Measurements from ENCODE around the gene TLE4.
"Not testable (repeated sequence)": the region's sequence is repeated elsewhere in the genome, so short reads cannot be mapped to it uniquely, and the experiment has no call there.

The TLE4 gene

GRCh38 chr9:79571309-79572031 is at the start of gene TLE4:
Gene TLE4 (plus strand): TSS chr9:79571965. CDS start chr9:79572791, 826 bp downstream.
- DNase-seq, result peak; percentile 100

DNA sequence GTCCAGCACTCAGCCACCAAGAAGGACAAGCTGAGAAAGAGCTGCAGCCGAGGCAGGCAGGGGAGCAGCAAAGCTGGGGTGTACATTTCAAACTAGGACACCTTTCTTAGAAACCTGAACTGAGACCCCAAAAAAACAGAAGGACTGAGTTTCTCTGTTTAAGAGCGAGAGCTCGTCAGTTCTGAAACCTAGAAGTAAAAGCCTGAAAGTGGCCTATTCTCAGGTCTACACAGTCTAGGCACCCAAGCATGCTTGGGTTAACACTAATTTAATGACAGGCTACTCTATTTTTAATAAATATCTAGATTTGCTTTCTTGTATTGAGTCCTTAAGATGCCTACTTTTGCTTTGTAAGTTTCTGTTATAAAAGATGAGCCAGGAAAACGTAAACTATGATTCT is 49.0 kb upstream of the TLE4 start:
- DNase-seq, result no peak

- DNase-seq, result no peak
Measured at GRCh38 chr9:79524266-79524665, 47.5 kb upstream of the TLE4 start.

GRCh38 chr9:79526149-79526672 is 45.6 kb upstream of the TLE4 start:
- no peak for DNase-seq

GRCh38 chr9:79535534-79535933 is 36.2 kb upstream of the TLE4 start:
- no peak for DNase-seq

- DNase-seq, result no peak
Measured at GRCh38 chr9:79537838-79538237, 33.9 kb upstream of the TLE4 start.

DNA sequence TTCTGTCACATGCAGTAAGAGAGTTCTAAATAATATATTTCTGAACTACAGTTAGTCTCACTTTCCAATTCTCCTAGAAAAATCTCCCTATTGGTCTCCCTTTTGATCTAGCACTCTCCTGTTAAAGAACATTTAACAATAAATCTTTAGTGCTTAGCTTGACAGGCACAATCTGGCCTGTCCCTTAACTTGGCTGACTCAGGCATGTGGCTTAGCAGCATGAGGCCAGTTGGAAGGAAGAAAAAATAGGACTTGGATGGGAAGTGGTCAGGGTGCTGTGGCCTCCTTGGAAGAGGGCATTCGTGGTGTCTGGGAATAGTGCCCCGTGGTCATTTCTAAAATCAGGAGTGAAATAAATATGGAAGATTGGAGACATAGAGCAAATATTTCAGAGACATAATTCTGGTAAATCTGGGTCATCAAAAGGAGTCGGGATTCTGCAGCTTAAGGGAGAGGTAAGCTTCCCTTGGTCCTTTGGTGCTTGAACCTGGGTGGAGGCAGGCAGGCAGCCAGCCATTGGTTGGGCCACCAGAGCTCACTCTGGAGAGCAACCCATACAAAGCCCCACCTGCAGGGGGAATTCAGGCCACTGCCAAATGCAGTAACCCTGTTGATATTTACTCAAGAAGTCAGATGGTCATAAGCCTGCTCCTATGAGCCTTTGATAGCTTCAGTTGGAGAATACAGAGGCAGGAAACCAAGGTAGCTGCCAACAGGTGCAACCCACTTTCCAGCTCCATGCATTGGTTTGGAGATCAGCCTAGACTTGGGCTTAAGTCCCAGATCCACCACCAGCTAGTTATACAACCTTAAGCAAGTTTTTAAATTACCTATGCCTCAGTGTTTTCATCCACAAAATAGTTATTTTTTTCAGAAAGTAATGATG is 28.8 kb upstream of the TLE4 start:
- DNase-seq, result no peak

GRCh38 chr9:79544375-79544774 is 27.4 kb upstream of the TLE4 start:
- DNase-seq, result not testable (repeated sequence)

DNA sequence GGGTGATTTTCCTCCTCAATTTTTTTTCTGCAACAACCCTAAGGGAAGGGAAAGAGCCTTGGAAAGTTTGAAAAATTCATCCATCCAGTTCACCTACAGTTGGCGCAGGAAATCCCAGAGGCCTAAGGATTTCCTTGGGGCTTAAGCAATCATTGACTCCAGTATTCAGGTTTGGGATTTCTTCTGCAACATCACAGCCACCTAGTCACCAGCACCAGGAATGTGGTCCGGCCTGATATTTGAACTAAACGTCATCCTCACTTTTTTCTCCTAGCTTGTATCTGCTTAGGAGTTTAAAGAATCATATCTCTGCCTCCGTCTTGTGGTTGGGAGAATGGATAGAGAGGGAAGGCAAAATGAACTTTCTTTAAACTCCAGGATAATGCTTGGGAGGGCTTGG is 20.2 kb upstream of the TLE4 start:
- DNase-seq, result no peak

DNA sequence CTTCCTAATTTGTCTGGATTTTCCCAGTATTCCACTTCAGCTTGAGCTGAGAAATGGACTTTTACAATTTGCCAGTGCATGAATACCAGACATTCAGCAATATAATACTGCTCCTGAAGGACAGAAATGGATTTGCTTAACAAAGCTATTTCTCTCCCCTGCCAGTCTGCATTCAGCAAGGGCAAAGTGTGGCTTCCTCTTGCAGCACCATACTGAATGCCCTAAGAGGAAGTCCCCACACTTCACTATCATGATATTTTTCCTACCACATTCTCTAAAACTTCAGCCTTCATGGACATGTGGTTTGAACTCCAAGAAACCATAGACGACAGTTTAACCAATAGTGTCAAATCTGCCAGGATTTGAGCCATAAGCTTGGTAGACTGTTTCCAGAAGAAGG is 19.8 kb upstream of the TLE4 start:
- DNase-seq, result peak; percentile 26 to 41 (median 26)

DNA sequence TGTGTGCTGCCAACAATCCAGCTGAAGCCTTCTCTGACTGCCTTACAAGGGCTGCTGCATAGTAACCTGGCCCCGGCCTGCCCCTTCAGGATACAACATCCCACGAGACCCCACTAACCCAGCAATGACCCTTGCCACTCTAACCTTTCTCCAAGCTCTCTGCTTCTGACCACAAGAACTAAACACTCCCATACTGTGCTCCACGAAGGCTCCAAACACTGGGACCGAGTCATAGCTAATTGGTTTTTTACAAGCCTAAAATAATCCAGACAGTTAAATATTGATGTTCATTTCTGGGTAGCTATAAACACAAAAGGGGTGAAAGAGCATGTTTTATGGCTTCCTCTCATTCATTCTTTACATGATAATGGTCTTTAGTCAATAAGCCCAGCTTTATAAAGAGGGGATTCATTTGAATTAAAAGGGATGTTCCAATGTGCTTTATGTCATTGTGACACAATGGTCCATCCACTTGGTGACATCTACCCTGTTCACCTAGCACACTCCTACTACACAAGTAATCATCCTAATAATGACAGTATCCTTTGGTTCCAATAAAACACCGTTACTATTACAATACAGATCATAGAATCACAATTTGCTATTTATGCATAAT is 16.2 kb upstream of the TLE4 start:
- DNase-seq, result no peak

GRCh38 chr9:79559495-79560181 is 12.1 kb upstream of the TLE4 start:
- no peak for DNase-seq

GRCh38 chr9:79562749-79563386 is 8.9 kb upstream of the TLE4 start:
- no peak for DNase-seq

DNA sequence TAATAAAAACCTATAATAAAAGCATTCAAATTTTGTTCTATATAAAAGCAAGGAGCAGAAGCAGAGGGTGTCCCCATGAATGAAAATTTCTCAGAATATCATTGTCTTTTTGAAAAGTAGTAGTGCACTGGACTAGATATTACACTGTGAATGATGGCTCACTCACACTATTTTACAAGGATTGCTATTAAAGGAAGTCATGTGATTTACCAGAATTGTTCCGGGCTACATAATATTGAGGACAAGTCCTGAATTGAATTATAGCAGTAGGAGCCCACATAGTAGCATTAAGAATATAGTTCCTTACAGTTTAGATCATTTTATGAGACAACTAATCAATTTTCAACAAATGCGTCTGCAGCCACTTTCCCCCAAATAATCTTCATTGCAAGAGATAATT is 7.7 kb upstream of the TLE4 start:
- peak in 1 of 3 donors; percentile 38 for DNase-seq

DNA sequence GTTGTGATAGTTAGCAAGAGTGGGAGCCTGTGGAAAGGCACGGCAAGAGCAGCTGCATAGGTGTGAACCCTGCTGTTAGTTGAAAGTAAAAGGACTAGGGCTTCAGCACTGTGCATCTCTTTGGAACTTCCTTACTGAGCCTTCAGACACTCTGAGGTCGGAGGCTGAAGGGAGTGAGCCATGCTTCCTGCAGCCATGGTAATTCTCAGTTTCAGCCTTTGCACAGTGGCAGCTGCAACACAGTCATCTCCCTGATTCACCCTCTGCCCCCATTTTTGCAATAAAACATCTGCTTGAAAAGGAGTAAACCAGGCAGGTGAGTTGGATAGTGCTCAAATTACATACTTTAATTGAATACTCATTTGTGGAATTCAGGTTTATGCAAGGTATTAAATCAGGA is 6.5 kb upstream of the TLE4 start:
- peak; percentile 14 to 36 (median 35) for DNase-seq

DNA sequence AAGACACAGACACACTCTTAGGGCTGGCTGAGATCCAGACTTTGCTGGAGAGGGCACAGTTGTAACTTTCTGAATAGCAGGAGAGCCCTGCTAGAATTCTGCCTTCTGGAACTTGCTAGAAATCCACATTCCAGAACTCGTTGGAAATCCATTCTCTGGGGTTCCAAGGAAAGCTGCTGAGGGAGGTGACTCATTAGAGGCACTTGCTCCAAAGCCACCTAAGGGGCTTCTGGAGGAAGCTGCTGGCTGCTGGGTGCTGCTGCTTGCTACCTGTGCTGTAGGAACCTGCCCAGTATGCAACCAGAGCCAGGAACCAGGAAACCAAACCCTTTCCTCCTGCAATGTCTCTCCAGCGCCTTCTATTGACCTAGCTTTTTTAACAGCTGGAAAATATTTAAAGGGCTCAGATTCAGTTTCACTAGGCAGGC is 4.1 kb upstream of the TLE4 start:
- DNase-seq, result no peak

- peak; percentile 36 to 64 (median 63) for DNase-seq
Measured at GRCh38 chr9:79568337-79569101, 3.2 kb upstream of the TLE4 start.

DNA sequence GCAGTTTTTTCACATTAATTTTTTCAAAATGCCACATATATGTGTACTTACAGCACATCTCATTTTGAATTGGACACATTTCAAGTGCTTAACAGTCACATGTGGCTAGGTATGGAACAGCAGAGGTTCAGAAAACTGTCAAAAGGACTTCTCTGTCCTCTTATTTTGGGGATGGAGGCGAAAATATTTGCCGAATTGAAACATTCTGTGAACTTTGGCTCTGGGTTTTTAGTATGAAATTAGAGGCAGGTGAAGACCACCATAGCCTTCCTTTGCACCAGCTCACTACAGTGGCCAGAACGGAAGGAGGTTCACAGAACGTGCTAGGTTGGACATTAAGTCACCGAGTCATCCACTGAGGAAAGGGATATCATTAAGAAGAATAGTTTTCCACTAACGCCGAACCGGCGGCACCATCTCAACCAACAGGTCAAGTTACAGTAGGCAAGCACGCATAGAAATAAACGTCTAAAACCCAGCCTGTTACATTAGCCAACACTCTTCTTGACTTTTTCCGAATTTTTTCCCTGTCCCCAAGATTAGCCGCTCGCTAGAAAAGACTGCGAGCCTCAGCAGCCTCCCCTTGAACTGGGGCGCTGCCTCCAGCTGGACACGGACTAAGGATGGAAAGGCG is 1.8 kb upstream of the TLE4 start:
- DNase-seq, result no peak

GRCh38 chr9:79570448-79571308 is 1.1 kb upstream of the TLE4 start:
- DNase-seq, result peak in 2 of 3 donors; percentile 33 to 41
